Neural cell (in vitro differentiated cells): ENCODE data around the gene DYNC2LI1. TPM values are rescaled to one million over a fixed set of nuclear protein-coding genes. Genes with fewer than 3 reads are reported as not detected.

ENCODE experiments used
- H2AFZ ChIP-seq: fragments of 200-600, 300-800 bp; sonication (generic), shearing (Covaris generic); 2 replicates; pipeline ENCODE4 v1.6.0; 2014; ENCODE audit warnings: low read depth, mild to moderate bottlenecking, antibody characterized with exemption, low read length, moderate library complexity
- H3F3A ChIP-seq: fragments of 200-600 bp; shearing (Covaris generic); 2 replicates; pipeline ENCODE4 v1.6.1; 2016; ENCODE audit warnings: mild to moderate bottlenecking, moderate library complexity, mixed read lengths, antibody characterized with exemption, low read length; ENCODE audit not compliant: insufficient read depth, poor library complexity, severe bottlenecking
- H3K27ac ChIP-seq: fragments of 200-600, 300-800 bp; sonication (generic), shearing (Covaris generic); 2 replicates; pipeline ENCODE4 v1.5.1; 2014; ENCODE audit warnings: mild to moderate bottlenecking, low read length, moderate library complexity
- H3K27me3 ChIP-seq: fragments of 300-800, 200-600 bp; sonication (generic), shearing (Covaris generic); 2 replicates; pipeline ENCODE4 v1.6.0; 2014; ENCODE audit warnings: mild to moderate bottlenecking, low read depth, low read length, moderate library complexity; ENCODE audit not compliant: insufficient read depth
- H3K36me3 ChIP-seq: fragments of 300-800, 200-600 bp; sonication (generic), shearing (Covaris generic); 2 replicates; pipeline ENCODE4 v1.5.1; 2014; ENCODE audit warnings: mild to moderate bottlenecking, antibody characterized with exemption, low read length, moderate library complexity; ENCODE audit not compliant: insufficient read depth
- H3K4me2 ChIP-seq: fragments of 300-800, 200-600 bp; sonication (generic), shearing (Covaris generic); 2 replicates; pipeline ENCODE4 v1.6.0; 2014; ENCODE audit warnings: mild to moderate bottlenecking, low read length
- H3K4me3 ChIP-seq: fragments of 300-800, 200-600 bp; sonication (generic), shearing (Covaris generic); 2 replicates; pipeline ENCODE4 v1.5.1; 2014; ENCODE audit warnings: mild to moderate bottlenecking, low read length, moderate library complexity
- H3K79me2 ChIP-seq: fragments of 200-600 bp; shearing (Covaris generic); replicated peaks from 2 replicates; pipeline ENCODE4 v1.6.0; 2014; ENCODE audit warnings: mild to moderate bottlenecking, low read length, moderate library complexity; ENCODE audit not compliant: insufficient read depth
- H3K9ac ChIP-seq: fragments of 300-800, 200-600 bp; sonication (generic), shearing (Covaris generic); 2 replicates; pipeline ENCODE4 v1.6.1; 2016; ENCODE audit warnings: mild to moderate bottlenecking, low read length, mixed read lengths
- H3K9me2 ChIP-seq: fragments of 200-600 bp; shearing (Covaris generic); 2 replicates; pipeline ENCODE4 v1.6.1; 2016; ENCODE audit warnings: mild to moderate bottlenecking, low read length, mixed read lengths; ENCODE audit not compliant: insufficient read depth
- H3K9me3 ChIP-seq: fragments of 200-600, 300-800 bp; sonication (generic), shearing (Covaris generic); 2 replicates; pipeline ENCODE4 v1.6.1; 2016; ENCODE audit warnings: mild to moderate bottlenecking, mixed run types, low read length, moderate library complexity, mixed read lengths
- H4K20me1 ChIP-seq: fragments of 200-600 bp; shearing (Covaris generic); 2 replicates; pipeline ENCODE4 v1.6.1; 2016; ENCODE audit warnings: mild to moderate bottlenecking, mixed run types; ENCODE audit not compliant: insufficient read depth
- EP300 ChIP-seq: fragments of 450-650 bp; conservative IDR thresholded peaks from 2 replicates; pipeline ENCODE4 v1.6.1; 2014; ENCODE audit warnings: antibody characterized with exemption, mild to moderate bottlenecking, moderate library complexity; ENCODE audit not compliant: poor library complexity, severe bottlenecking
- EZH2 ChIP-seq: fragments of 200-600, 300-800 bp; shearing (Covaris generic), sonication (generic); IDR thresholded peaks from 2 replicates; pipeline ENCODE4 v1.6.1; 2014; ENCODE audit warnings: antibody characterized with exemption, low read length, borderline replicate concordance, mild to moderate bottlenecking; ENCODE audit not compliant: insufficient read depth, poor library complexity, severe bottlenecking
- MXI1 ChIP-seq: fragments of 450-650 bp; conservative IDR thresholded peaks from 2 replicates; pipeline ENCODE4 v1.6.1; 2014; ENCODE audit warnings: antibody characterized with exemption, mild to moderate bottlenecking; ENCODE audit not compliant: poor library complexity, severe bottlenecking
- POLR2AphosphoS5 ChIP-seq: IDR thresholded peaks from 2 replicates; pipeline ENCODE4 v1.6.1; 2012
- RAD21 ChIP-seq: fragments of 450-650 bp; conservative IDR thresholded peaks from 2 replicates; pipeline ENCODE4 v1.6.1; 2014; ENCODE audit warnings: antibody characterized with exemption, mild to moderate bottlenecking, moderate library complexity
- REST ChIP-seq: IDR thresholded peaks from 2 replicates; pipeline ENCODE4 v1.6.1; 2012; ENCODE audit warnings: borderline replicate concordance
- SMC3 ChIP-seq: fragments of 450-650 bp; conservative IDR thresholded peaks from 2 replicates; pipeline ENCODE4 v1.6.1; 2014; ENCODE audit warnings: antibody characterized with exemption, mild to moderate bottlenecking, moderate library complexity; ENCODE audit not compliant: poor library complexity
- TAF1 ChIP-seq: IDR thresholded peaks from 2 replicates; pipeline ENCODE4 v1.6.1; 2012; ENCODE audit warnings: low read depth
- polyA plus RNA-seq: library from polyadenylated mRNA; depleted of rRNA; stranded (reverse); fragments of >200 nt; gene quantifications from 2 replicates; pipeline ENCODE4 v1.2.3, GENCODE V29; 2014
- TF ChIP-seq, protein P1 (sequence below): fragments of 450-650 bp; IDR thresholded peaks from 2 replicates; pipeline ENCODE4 v1.5.1; 2014; ENCODE audit warnings: antibody characterized with exemption, mild to moderate bottlenecking, moderate library complexity; ENCODE audit not compliant: poor library complexity, severe bottlenecking

Gene DYNC2LI1
- polyA plus RNA-seq, 1 donor from 2014 or later: 80.6 TPM

DNA sequence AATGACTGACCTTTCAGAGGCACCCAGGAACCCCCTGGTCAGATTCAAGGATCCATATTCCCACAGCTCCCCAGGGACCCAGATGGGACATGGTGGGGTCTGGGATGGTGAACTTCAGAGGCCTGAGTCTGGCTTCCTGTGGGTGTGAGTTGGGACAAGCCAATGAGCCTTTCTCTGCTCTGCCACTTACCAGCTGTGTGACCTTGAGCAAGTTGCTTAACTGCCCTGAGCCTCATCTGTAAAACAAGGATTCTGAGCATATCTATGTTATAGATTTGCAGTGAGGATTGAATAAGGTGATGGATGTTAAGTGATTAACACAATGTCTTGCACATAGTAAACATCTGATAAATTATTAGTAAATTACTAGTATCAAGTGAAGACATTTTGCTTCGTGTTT lies 71.3 kb downstream of the DYNC2LI1 start:
- Histone ChIP-seq H4K20me1 (no peaks in the 10 kb centered on the region), H3K9ac (no peak overlapping the region), H3K9me3 (no peaks in the 10 kb centered on the region), H3K4me3 (no peak overlapping the region), H3K9me2 (no peaks in the 10 kb centered on the region), H2AFZ (no peak overlapping the region), H3K36me3 (no peaks in the 10 kb centered on the region), H3F3A (no peaks in the 10 kb centered on the region), H3K4me2 (no peak overlapping the region), H3K79me2 (no peaks in the 10 kb centered on the region), H3K27me3 (no peaks in the 10 kb centered on the region), H3K27ac (no peak overlapping the region)
- no peak for TF ChIP-seq EP300
- no peak for TF ChIP-seq MXI1
- TF ChIP-seq TAF1: no peak
- TF ChIP-seq, protein P1, sequence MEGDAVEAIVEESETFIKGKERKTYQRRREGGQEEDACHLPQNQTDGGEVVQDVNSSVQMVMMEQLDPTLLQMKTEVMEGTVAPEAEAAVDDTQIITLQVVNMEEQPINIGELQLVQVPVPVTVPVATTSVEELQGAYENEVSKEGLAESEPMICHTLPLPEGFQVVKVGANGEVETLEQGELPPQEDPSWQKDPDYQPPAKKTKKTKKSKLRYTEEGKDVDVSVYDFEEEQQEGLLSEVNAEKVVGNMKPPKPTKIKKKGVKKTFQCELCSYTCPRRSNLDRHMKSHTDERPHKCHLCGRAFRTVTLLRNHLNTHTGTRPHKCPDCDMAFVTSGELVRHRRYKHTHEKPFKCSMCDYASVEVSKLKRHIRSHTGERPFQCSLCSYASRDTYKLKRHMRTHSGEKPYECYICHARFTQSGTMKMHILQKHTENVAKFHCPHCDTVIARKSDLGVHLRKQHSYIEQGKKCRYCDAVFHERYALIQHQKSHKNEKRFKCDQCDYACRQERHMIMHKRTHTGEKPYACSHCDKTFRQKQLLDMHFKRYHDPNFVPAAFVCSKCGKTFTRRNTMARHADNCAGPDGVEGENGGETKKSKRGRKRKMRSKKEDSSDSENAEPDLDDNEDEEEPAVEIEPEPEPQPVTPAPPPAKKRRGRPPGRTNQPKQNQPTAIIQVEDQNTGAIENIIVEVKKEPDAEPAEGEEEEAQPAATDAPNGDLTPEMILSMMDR: no peak

DNA sequence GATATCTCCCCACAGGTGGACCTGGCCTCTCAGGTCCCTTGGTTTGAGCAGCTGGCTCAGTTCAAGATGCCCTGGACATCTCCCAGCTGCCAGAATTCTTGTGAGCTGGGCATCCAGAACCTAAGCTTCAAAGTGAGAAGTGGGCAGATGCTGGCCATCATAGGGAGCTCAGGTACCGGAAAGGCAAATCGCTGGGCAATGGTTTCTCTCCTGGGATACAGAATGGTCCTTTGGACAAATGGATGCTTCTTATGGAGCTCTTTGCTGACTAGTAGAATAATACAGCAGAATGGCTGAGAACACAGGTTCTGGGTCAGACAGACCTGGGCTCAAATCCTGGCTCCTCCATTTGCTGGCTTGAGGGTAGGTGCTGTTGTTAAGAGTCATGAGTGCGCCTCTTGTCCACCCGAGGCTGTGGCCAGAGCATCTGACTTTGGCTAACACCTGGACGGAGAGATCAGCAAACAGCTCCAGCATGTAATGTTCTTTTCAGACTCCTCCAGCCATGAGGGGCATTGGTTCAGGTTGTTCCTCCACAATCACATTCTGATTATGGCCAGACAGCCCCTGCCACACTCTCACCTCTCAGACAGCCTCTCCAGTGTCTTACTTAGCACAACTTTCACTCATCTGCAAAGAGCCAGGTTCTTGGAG lies 72.4 kb downstream of the DYNC2LI1 start:
- Histone ChIP-seq H3K79me2 (no peaks in the 10 kb centered on the region), H3K9me2 (no peaks in the 10 kb centered on the region), H2AFZ (no peak overlapping the region), H3F3A (no peaks in the 10 kb centered on the region), H3K27me3 (no peaks in the 10 kb centered on the region), H3K4me2 (no peak overlapping the region), H3K9me3 (no peaks in the 10 kb centered on the region), H3K4me3 (no peak overlapping the region), H4K20me1 (no peaks in the 10 kb centered on the region), H3K36me3 (no peaks in the 10 kb centered on the region), H3K9ac (no peak overlapping the region), H3K27ac (no peak overlapping the region)
- TF ChIP-seq, protein P1: no peak
- no peak for TF ChIP-seq EZH2

GRCh38 chr2:43848214-43848613 lies 74.4 kb downstream of the DYNC2LI1 start:
- Histone ChIP-seq H4K20me1 (no peaks in the 10 kb centered on the region), H3K27ac (no peak overlapping the region), H3K36me3 (no peaks in the 10 kb centered on the region), H3K79me2 (no peaks in the 10 kb centered on the region), H2AFZ (no peak overlapping the region), H3K27me3 (no peaks in the 10 kb centered on the region), H3K9me2 (no peaks in the 10 kb centered on the region), H3K9me3 (no peaks in the 10 kb centered on the region), H3F3A (no peaks in the 10 kb centered on the region), H3K9ac (no peak overlapping the region), H3K4me2 (no peak overlapping the region), H3K4me3 (no peak overlapping the region)
- TF ChIP-seq RAD21 (no peak), POLR2AphosphoS5 (no peak), SMC3 (no peak), MXI1 (no peak), REST (no peak), EZH2 (no peak), TAF1 (no peak), EP300 (no peak)
- TF ChIP-seq, protein P1: no peak
